GM18909 (cell line): ENCODE results near the gene DCAF5.

Source experiments
- ATAC-seq: cut with Tn5 transposase; IDR thresholded peaks from one replicate; pipeline ENCODE4 v1.9.1; 2021; ENCODE audit warnings: mild to moderate bottlenecking; ENCODE audit not compliant: unreplicated experiment, poor library complexity

DCAF5 gene

DNA sequence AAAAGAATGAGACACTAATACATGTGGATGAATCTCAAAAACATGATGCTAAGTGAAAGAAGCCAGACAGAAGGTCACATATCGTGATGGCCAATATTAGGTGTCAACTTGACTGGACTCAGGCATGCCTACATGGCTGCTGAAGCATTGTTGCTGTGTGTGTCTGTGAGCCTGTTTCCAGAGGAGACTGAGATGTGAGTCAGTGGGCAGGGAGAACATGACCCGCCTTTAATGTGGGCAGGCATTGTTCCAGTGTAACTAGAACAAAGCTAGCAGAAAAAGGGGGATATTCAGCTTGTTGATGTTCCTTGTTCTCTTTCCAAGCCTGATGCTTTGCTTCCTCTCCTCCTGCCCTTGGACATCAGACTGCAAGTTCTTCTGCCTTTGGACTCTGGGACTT lies 47.6 kb downstream of the DCAF5 start:
- ATAC-seq = no peak

DNA sequence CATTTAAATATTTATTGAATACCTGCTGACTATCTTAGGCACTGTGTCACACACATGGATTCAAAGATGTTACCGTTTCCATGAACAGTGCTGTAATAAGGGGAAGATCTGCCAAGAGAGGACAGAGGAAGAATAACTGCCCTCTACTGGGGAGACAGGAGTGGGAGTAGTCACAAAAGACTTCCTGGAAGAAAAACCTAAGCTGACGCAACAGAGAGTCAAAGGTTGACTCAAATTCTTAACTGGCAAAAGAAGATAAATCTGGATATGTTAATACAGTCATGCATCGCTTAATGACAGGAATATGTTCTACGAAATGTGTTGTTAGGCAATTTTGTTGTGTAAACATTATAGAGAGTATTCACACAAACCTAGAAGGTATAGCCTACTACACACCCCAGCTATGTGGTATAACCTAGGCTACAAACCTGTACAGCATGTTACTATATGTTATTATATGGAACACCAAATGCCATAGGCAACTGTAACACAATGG lies 51.5 kb downstream of the DCAF5 start:
- no peak for ATAC-seq

DNA sequence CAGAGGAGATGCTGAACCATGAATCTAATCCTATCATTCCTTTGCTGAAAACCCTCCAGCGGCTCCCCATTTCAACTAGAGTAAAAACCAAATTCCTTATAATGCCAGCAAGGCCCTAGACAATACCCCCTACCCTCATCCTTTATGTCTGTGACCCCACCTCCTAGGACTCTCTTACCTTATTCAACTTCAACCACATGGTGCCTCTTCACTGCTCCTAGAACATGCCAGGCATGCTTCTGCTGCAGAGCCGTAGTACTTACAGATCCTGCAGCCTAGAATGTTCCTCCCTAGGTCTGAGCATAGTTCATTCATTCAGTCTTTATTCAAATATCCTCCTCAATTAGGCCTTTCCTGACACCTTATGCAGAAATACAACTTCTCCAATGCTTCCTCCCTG lies 54.9 kb downstream of the DCAF5 start:
- no peak for ATAC-seq

DNA sequence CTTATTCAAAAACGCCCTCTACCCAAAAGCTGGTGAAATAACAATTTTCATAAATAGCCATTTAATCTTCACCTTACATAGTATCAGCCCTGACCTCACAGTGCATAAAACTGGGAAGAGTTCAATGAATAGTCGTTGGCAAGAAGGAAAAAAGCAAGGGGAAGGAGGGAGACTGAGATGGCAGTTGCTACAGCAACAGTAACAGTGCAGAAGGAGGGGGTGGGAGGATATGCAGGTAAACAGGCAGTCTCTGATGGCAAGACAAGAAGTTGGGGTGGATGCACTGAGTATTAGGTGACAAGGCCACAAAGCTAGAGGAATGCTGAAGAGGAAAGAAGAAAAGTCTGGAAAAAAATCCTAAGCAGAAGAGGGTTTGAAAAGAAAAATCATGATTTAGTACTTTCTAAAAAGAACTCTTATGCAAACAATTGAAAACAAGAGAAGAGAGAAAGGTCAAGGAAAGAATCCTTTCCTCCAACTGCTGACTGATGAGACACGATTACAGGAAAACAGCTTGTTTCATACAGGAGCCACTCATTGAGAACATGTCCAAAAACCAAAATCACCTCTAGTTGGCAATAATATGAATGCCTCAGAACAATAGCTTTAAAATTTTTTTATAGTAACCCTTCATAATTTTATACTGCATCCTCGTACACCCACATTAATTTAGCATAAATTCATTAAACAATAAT lies 56.0 kb downstream of the DCAF5 start:
- ATAC-seq = no peak

DNA sequence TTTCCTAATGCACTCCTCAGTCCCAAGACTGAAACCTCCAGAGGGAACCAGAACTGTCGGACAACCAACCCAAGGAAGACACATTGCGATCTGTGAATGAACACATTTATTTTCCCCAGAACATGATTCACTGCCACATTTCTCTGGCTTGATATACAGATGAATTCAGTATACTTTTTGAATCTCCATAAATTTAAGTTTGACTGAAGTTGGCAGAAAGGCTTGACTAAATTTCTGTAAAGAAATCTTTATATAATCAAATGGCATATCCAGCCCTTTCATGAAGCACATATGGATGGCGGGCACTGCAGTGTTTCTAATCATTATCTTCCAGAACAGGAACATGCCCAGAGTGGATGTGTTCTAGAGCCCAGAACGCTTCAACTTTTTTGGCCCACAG lies 56.7 kb downstream of the DCAF5 start:
- ATAC-seq = no peak

DNA sequence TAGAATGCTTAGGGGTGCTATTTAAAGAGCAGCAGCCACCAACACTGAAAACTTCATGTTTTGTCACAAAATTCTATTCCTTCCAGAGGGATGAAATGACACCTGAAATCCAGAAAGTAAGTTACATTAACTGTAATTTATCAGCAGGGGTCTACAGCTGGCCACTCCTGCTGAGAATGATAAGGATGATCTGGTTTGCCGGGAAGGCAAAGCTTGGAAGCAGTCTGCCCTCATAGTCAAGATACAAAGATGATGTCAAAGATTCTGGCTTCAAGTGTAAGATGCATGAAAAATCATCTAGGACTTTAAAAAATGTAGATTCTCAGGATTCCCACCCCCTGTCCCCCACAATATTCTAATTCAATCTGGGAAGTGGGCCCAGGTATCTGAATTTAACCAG lies 58.4 kb downstream of the DCAF5 start:
- ATAC-seq = no peak

DNA sequence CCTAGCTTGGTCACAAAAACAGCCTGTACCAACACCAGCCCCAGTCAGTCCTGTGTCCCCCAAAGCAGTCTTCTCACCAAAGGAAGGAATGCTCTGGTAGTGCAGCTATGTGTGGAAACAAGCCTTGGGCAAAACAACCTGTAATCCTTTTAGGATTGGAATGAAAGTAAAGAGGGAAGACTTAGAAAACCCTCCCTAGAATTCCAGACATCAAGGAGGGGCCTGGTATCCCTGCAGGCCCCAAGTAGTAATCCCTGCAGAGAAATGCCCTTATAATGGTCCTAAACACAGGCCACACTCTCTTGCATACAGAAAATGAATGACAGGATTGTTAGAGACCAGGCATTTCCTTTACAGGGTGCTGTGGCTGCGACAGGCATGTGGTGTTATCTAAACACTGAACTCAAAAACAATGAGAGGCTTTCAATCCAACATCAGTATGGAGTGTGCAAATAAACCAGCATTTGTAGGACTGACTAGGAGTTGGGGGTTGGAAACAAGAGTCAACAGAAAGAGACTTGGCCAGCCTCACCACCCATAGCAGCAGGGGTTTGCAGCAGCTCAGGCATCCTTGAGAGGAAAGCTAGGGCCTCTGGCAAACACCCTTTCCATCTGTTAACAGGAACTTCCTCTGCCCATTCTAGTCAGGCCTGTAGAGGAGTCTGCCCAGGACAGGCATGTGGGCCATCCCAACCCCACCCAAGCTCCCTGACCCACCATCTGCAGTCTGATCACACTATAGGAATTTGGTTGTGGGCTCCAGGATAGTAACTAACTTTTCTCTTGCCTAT lies 59.1 kb downstream of the DCAF5 start:
- ATAC-seq = no peak

DNA sequence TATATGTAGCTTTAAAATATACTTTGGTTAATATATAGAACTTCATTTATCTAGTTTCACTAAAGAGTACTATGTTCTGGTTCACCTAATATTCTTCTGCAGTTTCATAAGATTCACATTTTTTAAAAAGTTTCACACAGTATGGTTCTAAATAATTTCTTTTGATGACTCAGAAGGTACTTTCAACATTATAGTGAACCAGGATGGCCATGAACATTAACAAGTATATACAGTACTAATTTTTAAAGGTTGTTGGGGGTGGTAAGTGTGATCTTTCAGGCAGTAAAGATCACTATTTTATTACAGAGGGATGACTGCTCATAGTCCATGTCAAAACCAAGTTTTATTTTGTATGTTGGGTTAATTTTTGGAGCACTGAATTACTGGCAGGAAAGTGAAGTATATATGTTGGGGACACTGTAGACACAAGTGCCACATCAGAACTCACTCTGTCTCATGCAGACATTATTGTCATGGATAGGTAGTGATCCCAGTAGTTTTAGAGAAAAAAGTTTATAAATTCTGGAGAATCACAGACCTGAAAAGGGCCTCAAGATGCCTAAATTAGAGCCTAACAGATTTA lies 60.0 kb downstream of the DCAF5 start:
- ATAC-seq = no peak

DNA sequence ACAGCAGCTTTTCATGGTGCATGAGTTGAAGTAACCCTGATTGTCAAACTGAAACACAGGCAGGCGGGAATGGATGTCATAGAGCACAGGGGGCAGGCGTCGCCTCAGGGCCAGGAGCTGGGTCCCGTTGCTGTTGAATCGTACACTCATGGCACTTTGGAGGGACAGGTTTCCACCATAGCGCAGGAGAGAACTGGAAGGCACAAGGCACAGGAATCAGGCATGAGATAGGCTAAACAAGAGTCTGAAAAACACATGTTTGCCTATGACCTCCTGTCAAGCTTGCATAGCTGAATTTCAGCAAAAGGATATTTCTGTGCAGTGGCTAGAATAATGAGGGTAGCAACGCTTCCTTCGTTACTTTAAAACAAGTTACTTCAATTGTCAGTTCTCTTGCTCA lies 61.2 kb downstream of the DCAF5 start:
- ATAC-seq = no peak

DNA sequence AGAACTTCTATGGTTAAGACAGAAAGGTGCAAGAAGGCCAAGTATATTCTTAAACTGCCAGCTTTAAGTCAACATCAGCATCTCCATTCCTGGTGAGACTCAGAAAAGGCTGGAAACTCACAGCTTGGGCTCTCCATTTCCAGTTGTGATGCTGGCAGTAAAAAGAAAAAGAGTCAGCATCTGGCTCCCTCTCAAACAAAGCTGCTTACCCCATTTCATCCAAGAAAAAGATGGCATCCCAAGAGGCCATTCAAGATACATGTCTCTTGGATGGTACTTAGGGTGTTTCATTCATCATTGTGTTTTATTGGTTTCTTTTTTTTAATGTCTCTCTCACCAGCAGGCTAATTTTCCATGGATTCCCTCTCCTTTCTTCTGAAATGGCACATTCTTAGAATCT lies 61.9 kb downstream of the DCAF5 start:
- ATAC-seq = no peak

DNA sequence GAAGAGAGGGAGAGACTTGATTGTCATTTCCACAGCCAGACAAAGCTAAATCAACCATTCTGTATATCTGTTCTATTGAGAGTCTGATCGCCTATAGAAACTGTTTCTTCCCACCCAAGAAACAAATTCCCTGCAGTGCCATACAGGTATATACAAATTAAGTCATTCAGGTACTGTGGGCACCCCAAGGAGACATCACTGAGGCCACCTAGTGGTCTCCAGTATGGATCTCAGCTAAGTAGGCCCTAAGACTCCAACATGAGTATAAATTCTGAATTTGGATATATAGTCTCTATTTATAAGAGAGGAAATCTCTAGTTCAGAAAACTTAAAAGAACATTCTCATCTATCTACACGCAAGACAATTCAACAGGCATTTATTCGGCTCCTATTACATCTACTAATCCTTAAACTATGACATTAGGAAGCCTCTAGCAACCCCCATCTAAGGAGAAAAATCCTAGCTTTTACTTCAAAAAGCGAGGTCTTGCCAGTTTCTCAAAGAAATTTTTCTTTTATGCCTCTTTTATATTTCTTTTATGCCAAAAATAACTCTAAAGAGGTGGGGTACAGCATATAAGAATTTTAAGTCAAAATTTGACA lies 62.6 kb downstream of the DCAF5 start:
- no peak for ATAC-seq

GRCh38 chr14:69089046-69089445 lies 63.9 kb downstream of the DCAF5 start:
- no peak for ATAC-seq

- no peak for ATAC-seq
Measured at GRCh38 chr14:69088586-69088985, 64.3 kb downstream of the DCAF5 start.

- ATAC-seq = no peak
Measured at GRCh38 chr14:69087061-69087461, 65.9 kb downstream of the DCAF5 start.

DNA sequence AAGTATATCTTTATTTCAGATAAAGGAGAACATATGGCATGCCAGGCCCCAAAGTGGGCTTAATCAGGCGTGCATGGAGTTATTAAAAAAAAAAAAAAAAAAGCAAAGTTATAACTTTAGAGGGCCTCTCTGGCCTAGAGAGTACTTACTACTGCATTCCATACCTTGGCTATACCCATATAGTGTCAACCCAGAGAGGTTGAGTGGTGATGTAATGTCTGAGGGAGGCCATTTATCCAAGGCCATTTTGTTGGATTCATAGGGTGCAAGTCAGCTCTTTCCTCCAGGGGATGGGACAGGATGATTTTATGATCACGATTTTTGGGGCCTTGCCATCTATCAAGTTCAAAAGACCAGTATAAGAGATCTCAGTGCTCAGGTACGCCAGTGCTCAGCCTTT lies 66.4 kb downstream of the DCAF5 start:
- ATAC-seq = no peak

- no peak for ATAC-seq
Measured at GRCh38 chr14:69084023-69084422, 68.9 kb downstream of the DCAF5 start.

GRCh38 chr14:69083181-69083580 lies 69.7 kb downstream of the DCAF5 start:
- no peak for ATAC-seq

- ATAC-seq = no peak
Measured at GRCh38 chr14:69081271-69081670, 71.6 kb downstream of the DCAF5 start.

- no peak for ATAC-seq
Measured at GRCh38 chr14:69079747-69080146, 73.2 kb downstream of the DCAF5 start.

DNA sequence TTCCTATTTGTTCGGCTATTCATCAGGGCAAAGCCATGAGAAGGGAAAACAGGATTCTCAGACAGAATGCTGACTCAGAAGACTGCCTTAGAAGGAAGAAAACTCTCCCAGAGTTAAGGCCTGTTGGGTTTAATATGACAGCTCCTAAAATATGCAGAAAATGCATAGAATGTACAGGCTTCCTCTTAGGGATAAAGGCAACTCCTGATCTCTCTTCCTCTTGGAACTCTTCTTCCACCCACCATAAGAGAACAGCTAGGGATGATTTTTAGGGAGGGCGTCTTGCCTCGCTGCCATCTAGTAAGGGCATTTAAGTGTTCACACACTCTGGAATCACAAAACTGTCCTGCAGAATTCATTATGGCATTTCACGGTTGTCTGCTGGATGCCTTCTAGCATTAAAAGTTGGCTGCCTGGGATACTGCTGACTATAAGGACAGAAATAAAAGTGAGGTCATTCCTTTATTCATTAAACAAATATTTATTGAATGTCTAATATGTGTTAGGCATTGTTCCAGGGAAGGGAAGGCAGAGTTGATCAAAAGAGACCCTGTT lies 73.7 kb downstream of the DCAF5 start:
- ATAC-seq = no peak

DNA sequence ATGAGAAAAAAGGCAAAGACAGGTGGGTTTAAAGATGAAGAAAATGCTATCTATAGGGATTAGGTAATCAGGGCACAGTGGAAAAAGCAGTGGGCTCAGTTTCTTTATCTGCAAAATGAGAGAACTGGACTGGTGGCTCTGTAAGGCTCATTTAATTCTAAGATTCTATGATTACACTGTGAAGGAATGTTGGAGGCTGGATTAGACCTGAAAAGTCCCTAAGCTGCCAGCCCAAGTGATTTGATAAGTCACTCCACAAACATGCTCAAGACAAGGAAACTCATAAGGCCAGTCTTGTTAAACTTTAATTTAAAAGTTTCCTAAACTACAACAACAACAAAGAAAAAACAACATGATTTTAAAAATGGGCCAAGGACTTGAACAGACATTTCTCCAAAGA lies 75.1 kb downstream of the DCAF5 start:
- ATAC-seq = no peak
